Naive thymus-derived CD4-positive, alpha-beta T cell (primary cell): ENCODE measurements around the gene GDPD2. TPM values are rescaled to one million over a fixed set of nuclear protein-coding genes. Genes with fewer than 3 reads are reported as not detected.

ENCODE experiments used
- ATAC-seq: fragments of 150-1000 bp; cut with Tn5 transposase; 2 replicates; pipeline ENCODE4 v1.10.0; 2021; ENCODE audit warnings: mild to moderate bottlenecking, moderate library complexity
- CTCF ChIA-PET: fragments of 350-600 bp; sonication (Branson Sonifier 250); formaldehyde crosslinking; loops from one replicate; lab custom pipeline; 2021; ENCODE audit warnings: antibody characterized with exemption; lab: Charles Lee
- POLR2A ChIA-PET: fragments of 350-600 bp; sonication (Branson Sonifier 250); formaldehyde crosslinking; loops from one replicate; lab custom pipeline; 2021; ENCODE audit warnings: antibody characterized with exemption, inconsistent platforms; lab: Charles Lee
- DNase-seq, 9 donors: peaks; one replicate each; pipeline versions ENCODE4 v3.0.0 to v3.0.0-alpha.2; 2020 to 2022; ENCODE audit warnings: mixed read lengths in 1 of 9
- H3K27ac ChIP-seq: one replicate; pipeline ENCODE4 v1.7.0; 2013; ENCODE audit warnings: mild to moderate bottlenecking, low read depth, low read length, moderate library complexity
- H3K27me3 ChIP-seq, 2 donors: one replicate each; pipeline ENCODE4 v1.7.0; 2013; ENCODE audit warnings: low read length in 2 of 2, mild to moderate bottlenecking in 2 of 2, moderate library complexity in 2 of 2; ENCODE audit not compliant: control insufficient read depth in 2 of 2, insufficient read depth in 2 of 2
- H3K36me3 ChIP-seq, 3 experiments: 1 replicate in 2 of 3; 2 replicates in 1 of 3; pipeline ENCODE4 v1.7.0; 2013; ENCODE audit warnings: low read length in 3 of 3, mild to moderate bottlenecking in 3 of 3, moderate library complexity in 1 of 3; ENCODE audit not compliant: insufficient read depth in 3 of 3, control insufficient read depth in 2 of 3
- H3K4me1 ChIP-seq, 2 donors: one replicate each; pipeline ENCODE4 v1.7.0; 2013; ENCODE audit warnings: low read length in 2 of 2, mild to moderate bottlenecking in 2 of 2, moderate library complexity in 1 of 2; ENCODE audit not compliant: control insufficient read depth in 2 of 2, insufficient read depth in 2 of 2
- H3K4me3 ChIP-seq: 2 replicates; pipeline ENCODE4 v1.7.0; 2013; ENCODE audit warnings: mild to moderate bottlenecking, low read length
- H3K9me3 ChIP-seq, 3 experiments: 1 replicate in 2 of 3; 2 replicates in 1 of 3; pipeline ENCODE4 v1.7.0; 2013; ENCODE audit warnings: low read length in 3 of 3; ENCODE audit not compliant: control insufficient read depth in 2 of 3
- H3K27ac Mint-ChIP-seq, 9 donors: one replicate each; pipeline ENCODE4 v1.8.0; 2020 to 2022; ENCODE audit warnings: mixed read lengths in 9 of 9, mild to moderate bottlenecking in 8 of 9, moderate library complexity in 5 of 9, inconsistent platforms in 2 of 9
- H3K27me3 Mint-ChIP-seq, 5 donors: one replicate each; pipeline ENCODE4 v1.8.0; 2021 to 2022; ENCODE audit warnings: mixed read lengths in 5 of 5, mild to moderate bottlenecking in 1 of 5
- H3K36me3 Mint-ChIP-seq, 5 donors: one replicate each; pipeline ENCODE4 v1.8.0; 2020 to 2022; ENCODE audit warnings: mixed read lengths in 5 of 5, mild to moderate bottlenecking in 3 of 5, inconsistent platforms in 1 of 5
- H3K4me1 Mint-ChIP-seq, 7 donors: one replicate each; pipeline ENCODE4 v1.8.0; 2020 to 2022; ENCODE audit warnings: mixed read lengths in 7 of 7, mild to moderate bottlenecking in 3 of 7, inconsistent platforms in 1 of 7
- H3K4me3 Mint-ChIP-seq, 10 donors: one replicate each; pipeline ENCODE4 v1.8.0; 2020 to 2022; ENCODE audit warnings: mild to moderate bottlenecking in 10 of 10, mixed read lengths in 10 of 10, moderate library complexity in 6 of 10, inconsistent platforms in 2 of 10
- H3K9me3 Mint-ChIP-seq, 11 donors: one replicate each; pipeline ENCODE4 v1.8.0; 2020 to 2022; ENCODE audit warnings: mixed read lengths in 11 of 11, mild to moderate bottlenecking in 4 of 11, inconsistent platforms in 1 of 11, moderate library complexity in 1 of 11
- intact Hi-C, 2 donors: fragments of 100-400 bp; cut with micrococcal nuclease; formaldehyde crosslinking; loops; one replicate each; pipeline ENCODE4 v1.15.1; 2023
- polyA plus RNA-seq, 2 donors: library from polyadenylated mRNA; unstranded; fragments of 300-500 nt; fragmentation: Illumina TruSeq; gene quantifications; one replicate each; pipeline ENCODE4 v1.2.3, GENCODE V29; 2021
- total RNA-seq, 6 experiments: library from RNA in 5 of 6; stranded (reverse) in 5 of 6; gene quantifications; 1 replicate in 5 of 6; 2 replicates in 1 of 6; pipeline ENCODE4 v1.2.3 and lab custom pipeline; 2021 to 2026

The GDPD2 gene
- total and polyA plus RNA-seq, 7 experiments from 2014 or later = 0.29 TPM; not detected in 6

DNA sequence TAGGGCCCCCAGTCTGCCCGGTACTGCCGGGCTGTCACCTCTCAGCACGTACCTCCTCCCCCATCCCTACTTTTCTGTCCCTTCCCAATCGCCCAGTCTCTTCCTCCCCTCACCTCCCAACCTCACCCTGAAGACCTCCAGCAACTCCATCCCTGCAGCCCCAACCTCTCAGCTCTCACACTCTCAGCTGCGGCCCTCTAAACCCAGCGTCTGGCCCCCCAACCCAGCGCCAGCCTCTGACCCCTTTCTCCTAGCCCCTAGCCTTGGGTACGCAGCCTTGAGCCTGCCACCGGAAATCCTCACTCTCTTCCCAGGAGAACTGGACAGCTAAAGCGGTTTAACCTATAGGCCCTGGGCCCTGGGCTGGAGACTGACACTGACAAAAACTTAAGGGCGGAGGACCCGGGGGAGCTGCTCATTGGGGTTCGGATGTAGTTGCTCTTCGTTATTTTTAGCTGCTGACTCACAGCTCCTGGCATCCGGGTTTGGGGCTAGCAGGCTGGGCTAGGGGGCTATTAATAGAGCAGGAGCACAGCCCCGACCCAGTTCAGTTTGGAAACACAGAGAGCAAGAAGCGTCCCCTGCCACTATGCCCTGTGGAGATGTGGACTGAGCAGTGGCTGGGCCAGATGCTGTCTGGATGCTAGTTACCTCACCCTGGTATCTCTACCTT, 11.9 kb downstream of the GDPD2 start:
- Histone ChIP-seq H3K27ac (no peak overlapping the region), H3K27me3 (no peaks in the 10 kb centered on the region), H3K4me3 (peak overlapping the region; percentile 79), H3K36me3 (no peaks in the 10 kb centered on the region), H3K4me1 (peaks cover 0 to 3% of the 10 kb centered on the region in 2 donors), H3K9me3 (no peaks in the 10 kb centered on the region)
- H3K27me3 Mint-ChIP-seq = peaks cover 0 to 25% (median 8%) of the 10 kb centered on the region in 5 donors
- no peaks in the 10 kb centered on the region for H3K9me3 Mint-ChIP-seq
- intact Hi-C loops = loop anchor here (1.0 to 10.0 kb wide), 12 partner anchors 9 to 897 kb away; partner anchors contain the start of genes DLG3 (in 1 of the 2), IGBP1 (in 1 of the 2), KIF4A (in 1 of the 2) and P2RY4 (in 1 of the 2)
- ATAC-seq (no peak), DNase-seq (no peak)
- peak overlapping the region; percentile 83 to 94 (median 90) for H3K4me3 Mint-ChIP-seq
- peak overlapping the region in 7 of 9 donors; percentile 34 to 82 (median 53) for H3K27ac Mint-ChIP-seq
- ChIA-PET CTCF (interaction anchor here (0.8 to 0.9 kb wide), 2 partner anchors 9 to 31 kb away, joined by 3 to 4 read pairs; no protein-coding TSS in a partner anchor), POLR2A (interaction anchor here (1.5 kb wide), 1 partner anchor 9 kb away, joined by 4 read pairs; the partner anchor contains the start of gene DLG3)
- H3K4me1 Mint-ChIP-seq = peaks cover 0 to 30% (median 9%) of the 10 kb centered on the region in 7 donors
- no peaks in the 10 kb centered on the region for H3K36me3 Mint-ChIP-seq

DNA sequence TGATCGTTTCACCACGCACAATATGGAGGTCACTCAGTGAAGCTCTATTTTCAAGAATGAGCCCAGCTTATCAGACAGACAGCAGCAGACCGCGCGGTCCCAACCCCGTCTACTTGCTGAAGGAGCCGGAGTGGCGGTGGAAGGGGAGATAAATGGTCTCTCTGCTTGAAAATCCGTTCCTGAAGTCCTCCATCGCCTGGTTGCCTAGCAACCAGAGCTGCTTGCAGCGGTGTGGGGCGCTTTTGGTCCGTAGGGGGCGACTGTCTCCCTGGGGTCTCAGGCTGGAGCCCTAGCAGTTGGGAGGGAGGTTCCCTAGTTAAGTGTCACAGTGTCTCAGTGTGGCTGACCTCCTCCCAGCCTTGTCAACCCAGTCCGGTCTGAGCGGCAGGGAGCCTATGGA, 13.2 kb downstream of the GDPD2 start:
- Histone ChIP-seq H3K4me1 (peaks cover 0 to 3% of the 10 kb centered on the region in 2 donors), H3K36me3 (no peaks in the 10 kb centered on the region), H3K27me3 (no peaks in the 10 kb centered on the region), H3K4me3 (no peak overlapping the region), H3K27ac (no peak overlapping the region), H3K9me3 (no peaks in the 10 kb centered on the region)
- no peak overlapping the region for H3K4me3 Mint-ChIP-seq
- CTCF ChIA-PET = interaction anchor here (0.6 kb wide), 1 partner anchor 14 kb away, joined by 4 read pairs; no protein-coding TSS in a partner anchor
- no peak for DNase-seq
- no peak for ATAC-seq
- no peaks in the 10 kb centered on the region for H3K9me3 Mint-ChIP-seq
- no peaks in the 10 kb centered on the region for H3K36me3 Mint-ChIP-seq
- peak overlapping the region in 1 of 9 donors; percentile 23 for H3K27ac Mint-ChIP-seq
- H3K4me1 Mint-ChIP-seq = peaks cover 0 to 30% (median 9%) of the 10 kb centered on the region in 7 donors
- POLR2A ChIA-PET = no interaction called here
- intact Hi-C loops = loop anchor here in 1 of 2 donors (10.0 kb wide), 1 partner anchor 402 kb away; no protein-coding TSS in a partner anchor
- H3K27me3 Mint-ChIP-seq = peaks cover 1 to 37% (median 13%) of the 10 kb centered on the region in 5 donors

DNA sequence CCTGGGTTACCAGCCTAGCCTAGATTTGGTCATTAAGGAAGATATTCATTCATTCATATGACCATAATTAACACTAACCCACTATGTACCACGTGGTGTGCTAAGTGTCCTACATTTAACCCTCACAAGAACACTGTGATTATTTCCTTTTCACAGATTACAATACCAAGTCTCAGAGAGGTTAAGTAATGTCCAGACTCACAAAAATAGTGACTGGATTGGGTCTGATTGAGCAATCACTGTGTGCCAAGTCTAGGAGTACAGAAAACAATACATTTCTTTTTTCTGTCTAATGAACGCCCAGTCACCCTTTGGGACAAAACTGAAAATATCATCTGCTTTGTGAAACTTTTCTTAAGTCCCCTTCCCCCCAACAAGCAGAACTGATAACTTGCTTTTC, 13.9 kb downstream of the GDPD2 start:
- CTCF ChIA-PET = no interaction called here
- no peak overlapping the region for H3K27ac Mint-ChIP-seq
- peaks cover 0 to 30% (median 9%) of the 10 kb centered on the region in 7 donors for H3K4me1 Mint-ChIP-seq
- intact Hi-C loops = loop anchor here in 1 of 2 donors (10.0 kb wide), 1 partner anchor 402 kb away; no protein-coding TSS in a partner anchor
- Histone ChIP-seq H3K4me1 (peaks cover 0 to 3% of the 10 kb centered on the region in 2 donors), H3K4me3 (no peak overlapping the region), H3K36me3 (no peaks in the 10 kb centered on the region), H3K27ac (no peak overlapping the region), H3K9me3 (no peaks in the 10 kb centered on the region), H3K27me3 (no peaks in the 10 kb centered on the region)
- H3K36me3 Mint-ChIP-seq = no peaks in the 10 kb centered on the region
- H3K9me3 Mint-ChIP-seq = no peaks in the 10 kb centered on the region
- DNase-seq (no peak), ATAC-seq (no peak)
- POLR2A ChIA-PET = no interaction called here
- H3K27me3 Mint-ChIP-seq = peaks cover 8 to 43% (median 18%) of the 10 kb centered on the region in 5 donors
- no peak overlapping the region for H3K4me3 Mint-ChIP-seq

DNA sequence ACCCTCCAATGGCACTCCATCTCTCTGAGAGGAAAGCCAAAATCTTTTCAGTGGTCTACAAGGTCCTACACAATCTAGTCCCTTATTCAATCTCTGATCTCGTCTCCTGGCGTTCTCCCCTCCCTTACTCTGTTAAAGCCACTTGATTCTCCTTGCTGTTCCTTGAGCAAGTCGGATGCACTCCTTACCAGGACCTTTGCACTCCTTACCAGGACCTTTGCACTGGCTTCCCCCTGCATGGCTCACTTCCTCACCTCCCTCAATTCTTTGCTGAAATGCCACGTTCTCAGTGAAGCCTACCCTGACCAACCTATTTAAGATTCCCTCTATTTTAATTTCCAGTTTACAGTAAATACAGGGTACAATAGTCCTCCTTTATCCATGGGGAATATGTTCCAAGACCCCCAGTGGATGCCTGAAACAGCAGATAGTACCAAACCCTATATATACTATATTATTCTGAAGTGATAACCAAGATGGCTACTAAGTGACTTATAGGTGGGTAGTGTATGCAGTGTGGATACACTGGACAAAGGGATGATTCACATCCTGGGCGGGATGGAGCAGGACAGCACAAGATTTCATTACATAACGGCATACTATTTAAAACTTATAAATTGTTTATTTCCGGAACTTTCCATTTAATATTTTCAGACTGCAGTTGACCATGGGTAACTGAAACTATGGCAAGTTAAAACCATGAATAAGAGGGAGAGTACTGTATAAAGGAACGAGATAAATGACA, 15.0 kb downstream of the GDPD2 start:
- Histone ChIP-seq H3K36me3 (no peaks in the 10 kb centered on the region), H3K27me3 (no peaks in the 10 kb centered on the region), H3K4me3 (no peak overlapping the region), H3K4me1 (peaks cover 0 to 3% of the 10 kb centered on the region in 2 donors), H3K27ac (no peak overlapping the region), H3K9me3 (no peaks in the 10 kb centered on the region)
- H3K36me3 Mint-ChIP-seq = no peaks in the 10 kb centered on the region
- H3K27ac Mint-ChIP-seq = no peak overlapping the region
- H3K27me3 Mint-ChIP-seq = peaks cover 16 to 54% (median 27%) of the 10 kb centered on the region in 5 donors
- intact Hi-C loops = loop anchor here in 1 of 2 donors (10.0 kb wide), 1 partner anchor 403 kb away; no protein-coding TSS in a partner anchor
- no peak for DNase-seq
- ATAC-seq = no peak
- no peaks in the 10 kb centered on the region for H3K9me3 Mint-ChIP-seq
- ChIA-PET POLR2A (no interaction called here), CTCF (no interaction called here)
- no peak overlapping the region for H3K4me3 Mint-ChIP-seq
- H3K4me1 Mint-ChIP-seq = peaks cover 0 to 29% (median 9%) of the 10 kb centered on the region in 7 donors

DNA sequence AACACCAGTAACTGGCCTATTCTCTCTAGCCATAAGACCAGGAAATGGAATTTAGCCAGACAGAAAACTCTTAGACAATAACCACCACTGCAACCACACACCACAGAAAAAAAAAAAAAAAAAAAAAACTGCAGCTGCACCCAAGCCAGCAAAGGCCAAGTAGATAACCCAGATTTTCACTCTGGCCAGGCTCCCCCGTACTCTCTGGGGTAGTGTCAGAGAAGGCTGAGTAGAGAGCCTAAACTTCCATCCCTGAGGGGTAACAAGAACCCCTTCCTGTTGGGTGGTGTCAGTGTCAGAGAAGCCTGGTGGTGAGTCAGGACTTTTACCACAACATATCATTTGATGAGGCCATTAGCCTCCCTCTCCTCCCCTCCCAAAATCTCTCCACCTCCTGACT, 15.9 kb downstream of the GDPD2 start:
- H3K4me3 ChIP-seq = no peak overlapping the region
- H3K27me3 ChIP-seq = no peaks in the 10 kb centered on the region
- H3K36me3 ChIP-seq = no peaks in the 10 kb centered on the region
- peaks cover 0 to 23% (median under 1%) of the 10 kb centered on the region in 7 donors for H3K4me1 Mint-ChIP-seq
- no peak overlapping the region for H3K27ac ChIP-seq
- no peak for DNase-seq
- peaks cover 19 to 60% (median 29%) of the 10 kb centered on the region in 5 donors for H3K27me3 Mint-ChIP-seq
- H3K9me3 Mint-ChIP-seq = no peaks in the 10 kb centered on the region
- H3K4me1 ChIP-seq = peaks cover 0 to 3% of the 10 kb centered on the region in 2 donors
- H3K27ac Mint-ChIP-seq = peak overlapping the region in 1 of 9 donors; percentile 29
- H3K36me3 Mint-ChIP-seq = no peaks in the 10 kb centered on the region
- H3K9me3 ChIP-seq = no peaks in the 10 kb centered on the region
- POLR2A ChIA-PET = no interaction called here
- H3K4me3 Mint-ChIP-seq = peak overlapping the region in 1 of 10 donors; percentile 51
- peak; percentile 36 for ATAC-seq
- intact Hi-C loops = loop anchor here in 1 of 2 donors (10.0 kb wide), 1 partner anchor 404 kb away; no protein-coding TSS in a partner anchor
- CTCF ChIA-PET = no interaction called here

DNA sequence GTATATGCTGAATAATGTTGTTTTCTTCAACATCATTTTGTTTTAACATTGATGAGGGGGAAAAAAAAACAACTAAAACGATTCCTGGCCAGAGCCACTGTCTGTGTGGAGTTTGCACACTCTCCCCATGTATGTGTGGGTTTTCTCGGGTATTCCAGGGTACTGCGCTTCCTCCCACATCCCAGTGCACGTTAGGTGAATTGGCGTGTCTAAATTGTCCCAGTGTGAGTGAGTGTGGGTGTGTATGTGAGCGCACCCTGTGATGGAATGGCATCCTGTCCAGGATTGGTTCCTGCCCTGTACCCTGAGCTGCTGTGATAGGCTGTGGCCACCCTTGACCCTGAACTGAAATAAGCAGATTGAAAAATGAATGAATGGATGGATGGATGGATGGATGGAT, 19.1 kb downstream of the GDPD2 start:
- Histone ChIP-seq H3K9me3 (no peaks in the 10 kb centered on the region), H3K4me1 (no peaks in the 10 kb centered on the region), H3K36me3 (no peaks in the 10 kb centered on the region), H3K27ac (no peak overlapping the region), H3K4me3 (no peak overlapping the region), H3K27me3 (no peaks in the 10 kb centered on the region)
- H3K27me3 Mint-ChIP-seq = peaks cover 34 to 69% (median 39%) of the 10 kb centered on the region in 5 donors
- peaks cover 0 to 20% (median 0%) of the 10 kb centered on the region in 7 donors for H3K4me1 Mint-ChIP-seq
- no peaks in the 10 kb centered on the region for H3K9me3 Mint-ChIP-seq
- peak overlapping the region in 1 of 10 donors; percentile 2 for H3K4me3 Mint-ChIP-seq
- intact Hi-C loops = no loop called here
- no peaks in the 10 kb centered on the region for H3K36me3 Mint-ChIP-seq
- DNase-seq (no peak), ATAC-seq (no peak)
- POLR2A ChIA-PET = no interaction called here
- H3K27ac Mint-ChIP-seq = no peak overlapping the region
- CTCF ChIA-PET = interaction anchor here (1.0 kb wide), 1 partner anchor 10 kb away, joined by 3 read pairs; no protein-coding TSS in a partner anchor
